ENCODE measurements around the gene DAP. TPM values are rescaled to one million over a fixed set of nuclear protein-coding genes. Genes with fewer than 3 reads are reported as not detected.
A peak's percentile ranks its signal among the peaks of the same experiment; 100 is the strongest.

The DAP gene
- total RNA-seq, 1 experiment from 2014 or later, result 77.6 TPM

DNA sequence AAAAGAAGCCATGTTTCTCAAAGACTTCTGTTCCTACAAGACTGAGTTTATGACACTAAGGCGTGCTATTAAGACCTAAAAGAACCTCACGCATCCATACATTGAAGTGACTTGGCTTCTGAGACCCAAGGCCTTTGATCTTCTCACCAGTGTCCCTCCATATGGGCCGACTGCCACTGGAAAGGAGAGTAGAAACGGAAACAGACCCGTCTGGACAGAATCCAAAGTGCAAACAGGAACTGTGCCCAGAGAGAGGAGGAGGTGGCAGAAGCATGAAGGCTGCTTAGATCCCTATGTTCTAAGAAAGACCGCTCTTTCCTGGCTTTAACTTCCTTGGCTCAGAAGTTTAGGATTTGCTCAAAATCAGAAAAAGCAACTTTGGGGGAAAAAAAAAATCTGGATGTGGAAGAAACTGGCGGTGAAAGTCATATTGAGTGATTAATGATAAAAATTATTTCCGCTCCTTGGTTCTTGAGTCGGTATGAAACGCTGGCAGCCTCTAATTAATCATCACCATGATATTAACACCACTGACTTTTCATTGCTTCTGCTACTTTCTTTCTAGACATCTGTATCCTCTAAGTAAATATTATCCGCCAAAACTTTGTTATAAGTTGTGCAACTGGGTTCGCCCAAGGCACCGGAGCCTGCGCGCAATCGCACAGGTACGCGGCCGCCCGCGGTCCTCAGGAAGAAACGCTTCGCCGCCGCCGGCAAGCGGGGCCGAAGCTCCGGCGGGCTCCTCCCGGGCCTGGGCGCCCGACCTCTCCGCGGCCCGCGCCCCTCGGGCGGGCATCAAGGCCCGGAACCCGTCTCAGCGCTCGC lies 726 bp downstream of the DAP start:
- CTCF ChIA-PET, result no interaction called here
- H3K36me3 Mint-ChIP-seq (ENCODE audit: insufficient read depth, unreplicated experiment), result peaks cover 29% of the 10 kb centered on the region
- TF ChIP-seq, protein P1, sequence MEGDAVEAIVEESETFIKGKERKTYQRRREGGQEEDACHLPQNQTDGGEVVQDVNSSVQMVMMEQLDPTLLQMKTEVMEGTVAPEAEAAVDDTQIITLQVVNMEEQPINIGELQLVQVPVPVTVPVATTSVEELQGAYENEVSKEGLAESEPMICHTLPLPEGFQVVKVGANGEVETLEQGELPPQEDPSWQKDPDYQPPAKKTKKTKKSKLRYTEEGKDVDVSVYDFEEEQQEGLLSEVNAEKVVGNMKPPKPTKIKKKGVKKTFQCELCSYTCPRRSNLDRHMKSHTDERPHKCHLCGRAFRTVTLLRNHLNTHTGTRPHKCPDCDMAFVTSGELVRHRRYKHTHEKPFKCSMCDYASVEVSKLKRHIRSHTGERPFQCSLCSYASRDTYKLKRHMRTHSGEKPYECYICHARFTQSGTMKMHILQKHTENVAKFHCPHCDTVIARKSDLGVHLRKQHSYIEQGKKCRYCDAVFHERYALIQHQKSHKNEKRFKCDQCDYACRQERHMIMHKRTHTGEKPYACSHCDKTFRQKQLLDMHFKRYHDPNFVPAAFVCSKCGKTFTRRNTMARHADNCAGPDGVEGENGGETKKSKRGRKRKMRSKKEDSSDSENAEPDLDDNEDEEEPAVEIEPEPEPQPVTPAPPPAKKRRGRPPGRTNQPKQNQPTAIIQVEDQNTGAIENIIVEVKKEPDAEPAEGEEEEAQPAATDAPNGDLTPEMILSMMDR (IDR thresholded peaks at IDR 0.05; ENCODE audit: insufficient read depth in 1 of 2, low read depth in 1 of 2, low read length in 1 of 2, severe bottlenecking in 1 of 2, unreplicated experiment in 1 of 2), result no peak

DNA sequence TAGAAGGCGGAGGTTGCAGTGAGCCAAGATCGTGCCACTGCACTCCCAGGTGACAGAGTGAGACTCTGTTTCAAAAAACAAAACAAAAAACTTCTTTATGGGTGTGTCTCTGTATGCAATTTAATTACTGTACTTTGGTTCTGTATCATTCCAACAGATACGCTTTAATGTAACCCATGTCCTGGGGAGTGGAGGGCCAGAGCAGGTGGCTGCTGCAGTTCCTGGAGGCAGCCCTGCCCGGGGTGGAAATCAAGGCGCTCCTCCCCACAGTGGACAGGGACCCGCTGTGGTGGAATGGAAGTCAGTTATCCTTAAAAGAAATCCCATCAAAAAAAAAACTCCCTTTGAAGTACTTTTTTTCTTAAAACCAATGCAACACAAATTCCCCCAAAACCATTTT lies 1.9 kb downstream of the DAP start:
- H3K27me3 Mint-ChIP-seq (ENCODE audit: insufficient read depth, unreplicated experiment), result no peaks in the 10 kb centered on the region
- Histone ChIP-seq H3K9me3 (no peaks in the 10 kb centered on the region), H3K4me3 (ENCODE audit: low read depth, low read length) (no peak overlapping the region), H3K36me3 (ENCODE audit: control insufficient read depth, insufficient read depth, low read length) (no peaks in the 10 kb centered on the region), H3K27me3 (replicated peaks; ENCODE audit: control insufficient read depth, insufficient read depth, low read length) (no peaks in the 10 kb centered on the region), H3K4me1 (peaks cover 13% of the 10 kb centered on the region; the same call in 1 of the 2 replicates)
- TF ChIP-seq, protein P1 (IDR thresholded peaks at IDR 0.05; ENCODE audit: insufficient read depth in 1 of 2, low read depth in 1 of 2, low read length in 1 of 2, severe bottlenecking in 1 of 2, unreplicated experiment in 1 of 2), result no peak
- intact Hi-C loops (cut with micrococcal nuclease; ENCODE audit: unreplicated experiment), result no loop called here
- H3K4me3 Mint-ChIP-seq (ENCODE audit: unreplicated experiment), result peak overlapping the region; percentile 86
- ChIA-PET POLR2A (no interaction called here), CTCF (no interaction called here)
- BruUV-seq (replicated peaks), result no TSS peak
- peaks cover 29% of the 10 kb centered on the region for H3K36me3 Mint-ChIP-seq (ENCODE audit: insufficient read depth, unreplicated experiment)
- no peaks in the 10 kb centered on the region for H3K9me3 Mint-ChIP-seq (ENCODE audit: unreplicated experiment)
- H3K27ac Mint-ChIP-seq (ENCODE audit: unreplicated experiment), result no peak overlapping the region
- peaks cover 19% of the 10 kb centered on the region for H3K4me1 Mint-ChIP-seq (ENCODE audit: low read depth, unreplicated experiment)
- no peak for DNase-seq

More for the DNA sequence above, 726 bp downstream of the DAP start:
- H3K27me3 ChIP-seq (replicated peaks; ENCODE audit: control insufficient read depth, insufficient read depth, low read length), result no peaks in the 10 kb centered on the region
- POLR2A ChIA-PET, result interaction anchor here (0.7 to 0.9 kb wide), 2 partner anchors 99 to 133 kb away, joined by 3 to 5 read pairs; no protein-coding TSS in a partner anchor
- Mint-ChIP-seq H3K27me3 (ENCODE audit: insufficient read depth, unreplicated experiment) (no peaks in the 10 kb centered on the region), H3K9me3 (ENCODE audit: unreplicated experiment) (no peaks in the 10 kb centered on the region), H3K4me1 (ENCODE audit: low read depth, unreplicated experiment) (peaks cover 19% of the 10 kb centered on the region), H3K4me3 (ENCODE audit: unreplicated experiment) (peak overlapping the region; percentile 86), H3K27ac (ENCODE audit: unreplicated experiment) (peak overlapping the region; percentile 81)
- BruUV-seq (replicated peaks), result TSS peak; percentile 71
- peak overlapping the region; percentile 61 for H3K4me3 ChIP-seq (ENCODE audit: low read depth, low read length)
- H3K4me1 ChIP-seq, result peaks cover 13% of the 10 kb centered on the region; the same call in 1 of the 2 replicates
- H3K36me3 ChIP-seq (ENCODE audit: control insufficient read depth, insufficient read depth, low read length), result no peaks in the 10 kb centered on the region
- H3K9me3 ChIP-seq, result no peaks in the 10 kb centered on the region
- peak in 1 of 2 experiments; percentile 69 for DNase-seq
- intact Hi-C loops (cut with micrococcal nuclease; ENCODE audit: unreplicated experiment), result loop anchor here (2.0 to 5.0 kb wide), 3 partner anchors 58 to 98 kb away; no protein-coding TSS in a partner anchor

DNA sequence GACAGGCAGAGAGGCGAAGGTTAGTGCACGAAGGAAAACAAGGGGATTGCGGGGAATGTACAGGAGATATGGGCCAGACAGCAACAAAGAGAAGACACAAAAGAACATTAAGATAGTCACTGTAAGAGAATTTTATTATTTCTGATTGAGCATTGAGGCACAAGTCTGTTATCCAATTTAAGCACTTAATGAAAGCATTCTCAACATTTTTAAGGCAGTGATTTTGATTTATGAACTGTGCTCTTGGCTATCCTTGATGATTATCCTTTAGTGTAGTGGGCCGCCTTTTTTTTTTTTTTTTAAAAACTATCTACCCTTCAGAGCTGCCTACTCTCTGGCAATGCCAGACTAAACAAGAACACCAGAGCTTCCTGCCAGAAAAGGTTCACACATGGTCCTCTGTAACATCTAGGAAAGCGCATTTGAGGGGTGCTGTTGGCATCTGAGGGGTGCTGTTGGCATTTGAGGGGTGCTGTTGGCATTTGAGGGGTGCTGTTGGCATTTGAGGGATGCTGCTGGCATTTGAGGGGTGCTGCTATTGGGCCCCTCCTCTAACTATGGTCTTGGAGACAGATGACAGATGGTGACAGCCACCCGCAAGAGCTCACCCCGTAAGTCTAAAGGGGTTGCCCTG lies 3.0 kb downstream of the DAP start:
- no peaks in the 10 kb centered on the region for H3K36me3 ChIP-seq (ENCODE audit: control insufficient read depth, insufficient read depth, low read length)
- POLR2A ChIA-PET, result no interaction called here
- CTCF ChIA-PET, result no interaction called here
- H3K27ac Mint-ChIP-seq (ENCODE audit: unreplicated experiment), result no peak overlapping the region
- H3K4me1 ChIP-seq, result peaks cover 13% of the 10 kb centered on the region; the same call in 1 of the 2 replicates
- H3K4me3 ChIP-seq (ENCODE audit: low read depth, low read length), result no peak overlapping the region
- no peak for DNase-seq
- no peaks in the 10 kb centered on the region for H3K9me3 ChIP-seq
- intact Hi-C loops (cut with micrococcal nuclease; ENCODE audit: unreplicated experiment), result no loop called here
- no peaks in the 10 kb centered on the region for H3K27me3 ChIP-seq (replicated peaks; ENCODE audit: control insufficient read depth, insufficient read depth, low read length)
- H3K4me1 Mint-ChIP-seq (ENCODE audit: low read depth, unreplicated experiment), result peaks cover 17% of the 10 kb centered on the region
- TF ChIP-seq, protein P1 (IDR thresholded peaks at IDR 0.05; ENCODE audit: insufficient read depth in 1 of 2, low read depth in 1 of 2, low read length in 1 of 2, severe bottlenecking in 1 of 2, unreplicated experiment in 1 of 2), result no peak
- H3K4me3 Mint-ChIP-seq (ENCODE audit: unreplicated experiment), result peak overlapping the region; percentile 2
- H3K36me3 Mint-ChIP-seq (ENCODE audit: insufficient read depth, unreplicated experiment), result peaks cover 39% of the 10 kb centered on the region
- TSS peak; percentile 1 for BruUV-seq (replicated peaks)
- H3K9me3 Mint-ChIP-seq (ENCODE audit: unreplicated experiment), result no peaks in the 10 kb centered on the region
- H3K27me3 Mint-ChIP-seq (ENCODE audit: insufficient read depth, unreplicated experiment), result no peaks in the 10 kb centered on the region

Measured in Caco-2 (cell line).